ENCODE results near the gene GAB2. TPM values are rescaled to one million over a fixed set of nuclear protein-coding genes. Genes with fewer than 3 reads are reported as not detected.

Gene GAB2
- total and polyA plus RNA-seq, 2 of the 13 experiments (the other 11 are each of a cell fraction or from before 2014, with no cell fraction given): 4.1 to 8.6 TPM

- Histone ChIP-seq H3K36me3 (replicated peaks in 1 of 2; ENCODE audit: control insufficient read depth in 1 of 2, insufficient read depth in 2 of 2, low read length in 2 of 2) (peaks cover 17 to 38% of the 10 kb centered on the region in 2 experiments), H3K9ac (ENCODE audit: insufficient read depth, low read depth, low read length) (no peak overlapping the region), H3K9me3 (ENCODE audit: low read length) (no peaks in the 10 kb centered on the region), H3K4me1 (ENCODE audit: insufficient read depth, low read length) (peaks cover 13% of the 10 kb centered on the region), H2AFZ (ENCODE audit: low read length) (no peak overlapping the region), H3K4me3 (replicated peaks in 1 of 3; ENCODE audit: insufficient read depth in 1 of 3, low read depth in 2 of 3, low read length in 3 of 3) (no peak overlapping the region), H3K79me2 (ENCODE audit: insufficient read depth, low read length) (no peaks in the 10 kb centered on the region), H3K27me3 (ENCODE audit: control insufficient read depth in 1 of 2, insufficient read depth in 2 of 2, low read length in 2 of 2) (no peaks in the 10 kb centered on the region), H3K27ac (ENCODE audit: extremely low read length, insufficient read depth, low read length) (no peak overlapping the region), H4K20me1 (ENCODE audit: insufficient read depth, low read length) (no peaks in the 10 kb centered on the region), H3K4me2 (ENCODE audit: low read depth, low read length) (no peak overlapping the region)
- FAIRE-seq: no peak
- in situ Hi-C loops (cut with HindIII; ENCODE audit: extremely low pct_ligation_motif_present, low pct_unique_long_range_greater_than_20kb): loop anchor here (5.0 kb wide), 2 partner anchors 192 to 337 kb away; partner anchors contain the start of gene GAB2
- ChIA-PET CTCF (ENCODE audit: low intra/inter-chr PET ratio, low total read pairs) (no interaction called here), POLR2A (no interaction called here)
- no peak for ATAC-seq
- TF ChIP-seq IKZF4 (CRISPR knock-in tag; IDR thresholded peaks at IDR 0.05; ENCODE audit: borderline replicate concordance, low read depth, not compliant biosample characterization) (no peak), MBNL3 (CRISPR knock-in tag; conservative IDR thresholded peaks at IDR 0.05) (no peak), NR3C1 (CRISPR knock-in tag; IDR thresholded peaks at IDR 0.05) (no peak)
- no TSS peak for BruUV-seq (replicated peaks)
- DNase-seq (ENCODE audit: low spot score): no peak
- intact Hi-C loops (cut with micrococcal nuclease; ENCODE audit: unreplicated experiment): no loop called here
- WGBS (ENCODE audit: low lambda C conversion rate): 96% methylated on average over 7 of the region's 7 CpGs
Observed at GRCh38 chr11:78224906-78225420, 192.7 kb downstream of the GAB2 start.

- FAIRE-seq (no peak), ATAC-seq (no peak), DNase-seq (ENCODE audit: low spot score) (no peak)
- no peak overlapping the region for H2AFZ ChIP-seq (ENCODE audit: low read length)
- POLR2A ChIA-PET: no interaction called here
- no peaks in the 10 kb centered on the region for H4K20me1 ChIP-seq (ENCODE audit: insufficient read depth, low read length)
- no peak overlapping the region for H3K27ac ChIP-seq (ENCODE audit: extremely low read length, insufficient read depth, low read length)
- intact Hi-C loops (cut with micrococcal nuclease; ENCODE audit: unreplicated experiment): no loop called here
- no peak overlapping the region for H3K4me2 ChIP-seq (ENCODE audit: low read depth, low read length)
- WGBS (ENCODE audit: low lambda C conversion rate): 100% methylated on average over 2 of the region's 4 CpGs
- in situ Hi-C loops (cut with HindIII; ENCODE audit: extremely low pct_ligation_motif_present, low pct_unique_long_range_greater_than_20kb): no loop called here
- peaks cover 17 to 42% of the 10 kb centered on the region in 2 experiments for H3K36me3 ChIP-seq (replicated peaks in 1 of 2; ENCODE audit: control insufficient read depth in 1 of 2, insufficient read depth in 2 of 2, low read length in 2 of 2)
- H3K4me1 ChIP-seq (ENCODE audit: insufficient read depth, low read length): peaks cover 8% of the 10 kb centered on the region
- no peak overlapping the region for H3K9ac ChIP-seq (ENCODE audit: insufficient read depth, low read depth, low read length)
- CTCF ChIA-PET (ENCODE audit: low intra/inter-chr PET ratio, low total read pairs): no interaction called here
- no TSS peak for BruUV-seq (replicated peaks)
- no peaks in the 10 kb centered on the region for H3K9me3 ChIP-seq (ENCODE audit: low read length)
- H3K4me3 ChIP-seq (replicated peaks in 1 of 3; ENCODE audit: insufficient read depth in 1 of 3, low read depth in 2 of 3, low read length in 3 of 3): no peak overlapping the region
- H3K27me3 ChIP-seq (ENCODE audit: control insufficient read depth in 1 of 2, insufficient read depth in 2 of 2, low read length in 2 of 2): no peaks in the 10 kb centered on the region
- H3K79me2 ChIP-seq (ENCODE audit: insufficient read depth, low read length): no peaks in the 10 kb centered on the region
- TF ChIP-seq NCOA5 (CRISPR knock-in tag; IDR thresholded peaks at IDR 0.05) (no peak), MAFG (CRISPR knock-in tag; IDR thresholded peaks at IDR 0.05) (no peak), PRDM10 (CRISPR knock-in tag; IDR thresholded peaks at IDR 0.05; ENCODE audit: low read depth) (no peak), CBX2 (IDR thresholded peaks at IDR 0.05; ENCODE audit: low read depth, low read length) (no peak), CBX2 (CRISPR knock-in tag; IDR thresholded peaks at IDR 0.05; ENCODE audit: low read depth) (no peak), ONECUT2 (CRISPR knock-in tag; IDR thresholded peaks at IDR 0.05) (no peak), ZNF574 (CRISPR knock-in tag; IDR thresholded peaks at IDR 0.05) (no peak)
Observed at GRCh38 chr11:78224506-78224905, 193.1 kb downstream of the GAB2 start.
